Heart left ventricle (tissue), 16 donors: ENCODE results near the gene MYO7B. TPM values are rescaled to one million over a fixed set of nuclear protein-coding genes. Genes with fewer than 3 reads are reported as not detected.

Experiments used
- ATAC-seq, 4 donors: fragments of 200-7000 bp; cut with Tn5 transposase; one replicate each; pipeline ENCODE4 v1.9.1; 2020 to 2022; ENCODE audit warnings: moderate library complexity in 4 of 4, mild to moderate bottlenecking in 3 of 4, moderate number of reproducible peaks in 1 of 4
- DNase-seq, 5 donors: peaks; one replicate each; pipeline ENCODE4 v3.0.0-alpha.2; 2020
- H3K27ac ChIP-seq, 12 donors: fragments of 200-600 bp; sonication (generic) in 4 of 12; one replicate each; pipeline versions ENCODE4 v1.5.0 to v1.8.0; 2016 to 2022; ENCODE audit warnings: mild to moderate bottlenecking in 2 of 12
- H3K27me3 ChIP-seq, 9 donors: fragments of 200-600 bp; sonication (generic) in 2 of 9; one replicate each; pipeline versions ENCODE4 v1.5.1 to v1.8.0; 2016 to 2022; ENCODE audit warnings: mild to moderate bottlenecking in 3 of 9
- H3K36me3 ChIP-seq, 9 donors: fragments of 200-600 bp; sonication (generic) in 2 of 9; one replicate each; pipeline versions ENCODE4 v1.5.0 to v1.8.0; 2018 to 2022; ENCODE audit warnings: mild to moderate bottlenecking in 2 of 9
- H3K4me1 ChIP-seq, 12 donors: fragments of 200-600 bp; sonication (generic) in 4 of 12; one replicate each; pipeline versions ENCODE4 v1.5.0 to v1.8.0; 2016 to 2022; ENCODE audit warnings: mild to moderate bottlenecking in 3 of 12
- H3K4me3 ChIP-seq, 12 donors: fragments of 200-600 bp; sonication (generic) in 4 of 12; one replicate each; pipeline versions ENCODE4 v1.5.0 to v1.8.0; 2017 to 2022; ENCODE audit warnings: mild to moderate bottlenecking in 9 of 12, moderate library complexity in 4 of 12
- H3K9me3 ChIP-seq, 12 donors: fragments of 200-600 bp; sonication (generic) in 4 of 12; one replicate each; pipeline versions ENCODE4 v1.5.0 to v1.8.0; 2016 to 2022; ENCODE audit warnings: mild to moderate bottlenecking in 1 of 12
- POLR2A ChIP-seq, 2 donors: fragments of 450-650 bp; IDR thresholded peaks; one replicate each; pipeline ENCODE4 v1.6.1; 2017; ENCODE audit warnings: antibody characterized with exemption in 2 of 2, mild to moderate bottlenecking in 2 of 2, moderate library complexity in 2 of 2
- WGBS, 4 donors: extraction: QIAGEN DNeasy Blood & Tissue Kit in 2 of 4; methylation state at CpG; one replicate each; pipeline versions ENCODE4 v1.1.5 to v1.1.7; 2013 to 2018; 5-methylcytosine and 5-hydroxymethylcytosine counted together
- intact Hi-C, 10 donors: fragments of 100-400 bp; cut with DNase I; formaldehyde crosslinking; loops; one replicate each; pipeline versions ENCODE4 v1.11.1 to v1.14.2; 2022
- polyA plus RNA-seq, 2 donors: library from polyadenylated mRNA; stranded (reverse); fragments of 200-250 nt; gene quantifications; one replicate each; pipeline ENCODE4 v1.2.3, GENCODE V29; 2013
- total RNA-seq, 9 donors: library from RNA; depleted of rRNA in 2 of 9; stranded (reverse); fragments of >200 nt in 2 of 9; fragmentation: NEBNext Ultra II Directional in 3 of 9; extraction: Animal tissue kit (Norgen Biotek cat#: 25700) in 3 of 9; gene quantifications; one replicate each; pipeline versions ENCODE4 v1.1.0 to v1.2.4, GENCODE V29; 2016 to 2023
- TF ChIP-seq, protein P1 (sequence below), 12 donors: fragments of 200-600 bp; sonication (generic) in 4 of 12; IDR thresholded peaks; one replicate each; pipeline versions ENCODE4 v1.5.0 to v1.8.0; 2018 to 2022; ENCODE audit warnings: antibody characterized with exemption in 12 of 12, mild to moderate bottlenecking in 5 of 12
- donor health status: ischemic (EF 13 %, LVEDD 7.1; RV severe dilation, severe dysfunction).
- donor health status: healthy with polysubstance abuse.
- donor health status: DM: no; HTN: yes; CAD: no.
- donor health status: DM: no; HTN: no; CAD: no.
- donor health status: ischemic (EF 25% LVEDD 6.9; RV normal size, moderate dysfunction).
- donor health status: ischemic (EF 25% LVEDD 5.7; RV mildly dilated, moderate dysfunction).
- donor health status: healthy.
- donor health status: DM: yes; HTN: yes; CAD: no.
- donor health status: ischemic (EF 35%, LVEDD 5.7; RV mildly dilated, moderate dysfunction).
- donor health status: nonischemic (EF 11% LVEDD 7.7; RV severe dilation, severe dysfunction).
- donor health status: DM: yes; HTN: yes; CAD: no.
- donor health status: PGD.
- donor health status: ischemic (EF 29% LVEDD 5.4; RV normal size, mild dysfunction).
- donor health status: nonischemic (EF 23%, LVEDD 6.1; RV moderate dilation, normal function).

The MYO7B gene
- total and polyA plus RNA-seq, 11 donors = 0.20 to 2.1 (median 0.90) TPM

DNA sequence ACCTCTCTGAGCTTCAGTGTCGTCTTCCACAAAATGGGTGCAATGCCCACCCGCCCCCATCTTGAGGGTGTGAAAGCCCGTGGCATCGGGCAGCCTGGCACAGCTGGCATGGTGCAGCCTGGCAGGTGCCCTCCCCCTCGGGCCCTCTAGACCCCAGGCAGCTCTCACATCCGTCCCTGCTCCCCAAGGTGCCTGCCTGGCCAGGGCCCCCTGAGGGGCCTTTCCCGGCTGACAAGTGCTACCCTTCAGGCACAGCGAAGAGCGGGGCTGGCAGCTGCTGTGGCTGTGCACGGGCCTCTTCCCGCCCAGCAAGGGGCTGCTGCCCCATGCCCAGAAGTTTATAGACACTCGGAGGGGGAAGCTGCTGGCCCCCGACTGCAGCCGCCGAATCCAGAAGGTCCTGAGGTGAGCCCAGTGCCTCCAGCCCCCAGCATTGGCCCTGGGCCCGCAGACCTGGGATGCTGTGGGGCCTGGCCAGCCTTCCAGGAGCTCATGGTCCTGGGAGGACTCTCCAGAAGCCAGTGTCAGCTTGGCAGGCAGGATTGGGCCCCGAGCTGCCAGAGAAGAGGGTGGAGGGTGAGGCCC is 96.6 kb downstream of the MYO7B start:
- peaks cover 24 to 93% (median 61%) of the 10 kb centered on the region in 12 donors for H3K4me1 ChIP-seq
- ATAC-seq = no peak
- H3K36me3 ChIP-seq = no peaks in the 10 kb centered on the region
- 76 to 87% (median 78%) methylated on average over 16 to 17 of the region's 17 CpGs for WGBS, 4 donors
- intact Hi-C loops = loop anchor here in 2 of 10 donors (5.0 kb wide), 2 partner anchors 45 to 50 kb away; partner anchors contain the start of gene LIMS2 (in 1 of the 2)
- TF ChIP-seq, protein P1, sequence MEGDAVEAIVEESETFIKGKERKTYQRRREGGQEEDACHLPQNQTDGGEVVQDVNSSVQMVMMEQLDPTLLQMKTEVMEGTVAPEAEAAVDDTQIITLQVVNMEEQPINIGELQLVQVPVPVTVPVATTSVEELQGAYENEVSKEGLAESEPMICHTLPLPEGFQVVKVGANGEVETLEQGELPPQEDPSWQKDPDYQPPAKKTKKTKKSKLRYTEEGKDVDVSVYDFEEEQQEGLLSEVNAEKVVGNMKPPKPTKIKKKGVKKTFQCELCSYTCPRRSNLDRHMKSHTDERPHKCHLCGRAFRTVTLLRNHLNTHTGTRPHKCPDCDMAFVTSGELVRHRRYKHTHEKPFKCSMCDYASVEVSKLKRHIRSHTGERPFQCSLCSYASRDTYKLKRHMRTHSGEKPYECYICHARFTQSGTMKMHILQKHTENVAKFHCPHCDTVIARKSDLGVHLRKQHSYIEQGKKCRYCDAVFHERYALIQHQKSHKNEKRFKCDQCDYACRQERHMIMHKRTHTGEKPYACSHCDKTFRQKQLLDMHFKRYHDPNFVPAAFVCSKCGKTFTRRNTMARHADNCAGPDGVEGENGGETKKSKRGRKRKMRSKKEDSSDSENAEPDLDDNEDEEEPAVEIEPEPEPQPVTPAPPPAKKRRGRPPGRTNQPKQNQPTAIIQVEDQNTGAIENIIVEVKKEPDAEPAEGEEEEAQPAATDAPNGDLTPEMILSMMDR (IDR thresholded peaks at IDR 0.05) = no peak
- no peak for TF ChIP-seq POLR2A (IDR thresholded peaks at IDR 0.05)
- no peak overlapping the region for H3K4me3 ChIP-seq
- DNase-seq = peak in 4 of 5 donors; percentile 16 to 60 (median 30)
- no peaks in the 10 kb centered on the region for H3K9me3 ChIP-seq
- no peaks in the 10 kb centered on the region for H3K27me3 ChIP-seq
- peak overlapping the region; percentile 32 to 92 (median 76) for H3K27ac ChIP-seq

DNA sequence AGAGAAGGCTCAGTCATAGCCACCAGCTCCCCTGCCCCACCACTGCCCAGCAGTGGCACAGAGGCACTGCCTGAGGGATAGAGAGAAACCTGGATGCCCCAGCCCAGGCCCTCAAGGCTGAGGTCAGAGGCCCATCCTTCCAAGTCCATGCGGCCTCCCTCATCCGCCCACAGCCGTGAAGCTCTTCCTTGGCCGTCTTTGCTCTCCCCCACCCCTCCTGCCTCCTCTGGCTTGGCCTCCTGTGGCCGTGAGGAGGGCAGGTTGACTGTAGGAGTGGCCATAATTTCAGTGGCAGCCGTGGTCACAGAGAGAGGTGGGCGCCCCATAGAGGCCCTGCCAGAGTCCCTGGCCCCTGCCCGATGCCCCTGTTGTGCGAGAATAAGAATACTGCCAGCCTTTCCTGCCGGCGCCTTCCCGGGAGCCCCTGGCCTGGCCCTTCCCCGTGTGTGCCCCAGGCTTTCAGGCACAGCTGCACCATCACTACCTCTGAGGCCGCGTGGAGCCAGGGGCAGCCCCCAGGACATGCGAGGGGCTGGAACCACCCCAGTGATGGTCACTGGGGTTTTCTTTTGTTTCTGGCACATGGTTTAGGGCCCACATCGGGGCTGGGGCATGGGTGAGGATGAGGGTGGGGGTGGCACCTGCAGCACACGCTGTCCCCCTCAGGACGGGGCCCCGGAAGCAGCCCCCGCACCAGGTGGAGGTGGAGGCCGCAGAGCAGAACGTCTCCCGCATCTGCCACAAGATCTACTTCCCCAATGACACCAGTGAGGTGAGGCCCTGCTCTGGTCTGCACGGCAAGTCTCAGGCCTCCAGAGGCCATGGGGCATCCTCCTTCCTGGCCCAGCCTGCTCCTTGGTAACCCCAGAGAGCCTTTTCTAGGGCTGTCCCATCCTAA is 97.4 kb downstream of the MYO7B start:
- no peaks in the 10 kb centered on the region for H3K36me3 ChIP-seq
- peaks cover 28 to 94% (median 68%) of the 10 kb centered on the region in 12 donors for H3K4me1 ChIP-seq
- WGBS, 4 donors = 55 to 75% (median 69%) methylated on average over 6 to 25 of the region's 25 CpGs
- H3K27me3 ChIP-seq = no peaks in the 10 kb centered on the region
- ATAC-seq (no peak), DNase-seq (peak in 2 of 5 donors; percentile 33 to 56)
- TF ChIP-seq POLR2A (IDR thresholded peaks at IDR 0.05) = no peak
- TF ChIP-seq, protein P1 (IDR thresholded peaks at IDR 0.05) = no peak
- H3K9me3 ChIP-seq = no peaks in the 10 kb centered on the region
- H3K4me3 ChIP-seq = no peak overlapping the region
- intact Hi-C loops = loop anchor here in 2 of 10 donors (5.0 kb wide), 2 partner anchors 44 to 49 kb away; partner anchors contain the start of gene LIMS2 (in 1 of the 2)
- peak overlapping the region; percentile 7 to 92 (median 76) for H3K27ac ChIP-seq

- peak overlapping the region; percentile 7 to 92 (median 76) for H3K27ac ChIP-seq
- H3K9me3 ChIP-seq = no peaks in the 10 kb centered on the region
- H3K36me3 ChIP-seq = peaks cover 0 to 6% (median 2%) of the 10 kb centered on the region in 9 donors
- WGBS, 4 donors = 45 to 62% (median 52%) methylated on average over 9 of the region's 9 CpGs
- ATAC-seq (no peak), DNase-seq (peak in 3 of 5 donors; percentile 40 to 43 (median 42))
- intact Hi-C loops = loop anchor here in 2 of 10 donors (5.0 kb wide), 2 partner anchors 44 to 49 kb away; partner anchors contain the start of gene LIMS2 (in 1 of the 2)
- no peaks in the 10 kb centered on the region for H3K27me3 ChIP-seq
- H3K4me1 ChIP-seq = peaks cover 31 to 98% (median 74%) of the 10 kb centered on the region in 12 donors
- no peak overlapping the region for H3K4me3 ChIP-seq
- TF ChIP-seq, protein P1 (IDR thresholded peaks at IDR 0.05) = no peak
- TF ChIP-seq POLR2A (IDR thresholded peaks at IDR 0.05) = peak in 1 of 2 donors; percentile 12
These were observed 98.1 kb downstream of the MYO7B start for GRCh38 chr2:127633556-127634065.
